Hematopoietic multipotent progenitor cell treated with erythropoietin and hydrocortisone succinate and interleukin-3 and kit ligand, for 4 days (in vitro differentiated cells): ENCODE results near the gene CAPZB.
A peak's percentile ranks its signal among the peaks of the same experiment; 100 is the strongest.

Experiments
- DNase-seq: peaks from one replicate; pipeline ENCODE4 v3.0.0-alpha.2; 2015

CAPZB gene

GRCh38 chr1:19363536-19364152, 121.7 kb downstream of the CAPZB start:
- DNase-seq, result no peak

GRCh38 chr1:19361611-19362147, 123.7 kb downstream of the CAPZB start:
- DNase-seq, result no peak

- no peak for DNase-seq
Measured at GRCh38 chr1:19360843-19361610, 124.3 kb downstream of the CAPZB start.

- no peak for DNase-seq
Measured at GRCh38 chr1:19360432-19360831, 124.9 kb downstream of the CAPZB start.

GRCh38 chr1:19360016-19360415, 125.3 kb downstream of the CAPZB start:
- no peak for DNase-seq

GRCh38 chr1:19359357-19359756, 126.0 kb downstream of the CAPZB start:
- DNase-seq, result no peak

- DNase-seq, result no peak
Measured at GRCh38 chr1:19358710-19359109, 126.6 kb downstream of the CAPZB start.

GRCh38 chr1:19357299-19357986, 127.9 kb downstream of the CAPZB start:
- DNase-seq, result no peak

GRCh38 chr1:19356266-19356665, 129.1 kb downstream of the CAPZB start:
- DNase-seq, result no peak

- no peak for DNase-seq
Measured at GRCh38 chr1:19354531-19354981, 130.8 kb downstream of the CAPZB start.

GRCh38 chr1:19353596-19353995, 131.7 kb downstream of the CAPZB start:
- DNase-seq, result no peak

- DNase-seq, result no peak
Measured at GRCh38 chr1:19352839-19353238, 132.5 kb downstream of the CAPZB start.

- DNase-seq, result no peak
Measured at GRCh38 chr1:19351873-19352272, 133.5 kb downstream of the CAPZB start.

- DNase-seq, result no peak
Measured at GRCh38 chr1:19350566-19350965, 134.8 kb downstream of the CAPZB start.

- DNase-seq, result no peak
Measured at GRCh38 chr1:19349999-19350398, 135.3 kb downstream of the CAPZB start.

- DNase-seq, result no peak
Measured at GRCh38 chr1:19348441-19349198, 136.7 kb downstream of the CAPZB start.

- DNase-seq, result peak; percentile 75
Measured at GRCh38 chr1:19347533-19348172, 137.7 kb downstream of the CAPZB start.

GRCh38 chr1:19346026-19346425, 139.3 kb downstream of the CAPZB start:
- no peak for DNase-seq

GRCh38 chr1:19345391-19345790, 139.9 kb downstream of the CAPZB start:
- DNase-seq, result no peak

GRCh38 chr1:19344831-19345230, 140.5 kb downstream of the CAPZB start:
- DNase-seq, result no peak

GRCh38 chr1:19344372-19344810, 140.9 kb downstream of the CAPZB start:
- peak; percentile 63 for DNase-seq

- no peak for DNase-seq
Measured at GRCh38 chr1:19343617-19344350, 141.6 kb downstream of the CAPZB start.
